Uterus (tissue), 2 donors: ENCODE measurements around the gene VSTM4.

Source experiments
- POLR2A ChIP-seq, 2 donors: fragments of 450-650 bp; IDR thresholded peaks; one replicate each; pipeline ENCODE4 v1.6.1; 2016; ENCODE audit warnings: antibody characterized with exemption in 2 of 2, mild to moderate bottlenecking in 1 of 2, moderate library complexity in 1 of 2
- TF ChIP-seq, protein P1 (sequence below), 4 experiments: fragments of 200-600 bp in 2 of 4; fragments of 450-650 bp in 2 of 4; sonication (generic) in 2 of 4; IDR thresholded peaks; one replicate each; pipeline ENCODE4 v1.5.1; 2016 to 2019; ENCODE audit warnings: antibody characterized with exemption in 4 of 4, mild to moderate bottlenecking in 2 of 4, moderate library complexity in 1 of 4

DNA sequence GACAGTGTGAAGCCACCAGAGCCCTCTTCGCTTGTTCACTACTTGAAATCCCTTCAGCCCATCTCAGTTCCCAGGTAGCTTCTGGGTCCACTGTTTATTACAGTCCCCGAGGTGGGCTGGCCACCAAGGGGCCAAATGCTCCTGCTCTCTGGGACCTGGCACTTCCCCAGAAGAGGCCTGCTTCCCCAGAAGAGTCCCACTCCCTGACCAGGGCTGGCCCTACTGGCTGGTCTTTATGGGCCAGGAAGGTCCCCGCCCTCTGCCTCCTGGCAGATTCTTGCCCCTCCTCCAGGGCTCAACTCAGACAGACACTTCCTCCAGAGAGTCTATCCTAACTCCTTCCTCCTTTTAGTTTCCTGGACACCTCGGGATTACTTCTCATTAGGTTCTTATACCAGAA lies 105.0 kb downstream of the VSTM4 start:
- TF ChIP-seq, protein P1, sequence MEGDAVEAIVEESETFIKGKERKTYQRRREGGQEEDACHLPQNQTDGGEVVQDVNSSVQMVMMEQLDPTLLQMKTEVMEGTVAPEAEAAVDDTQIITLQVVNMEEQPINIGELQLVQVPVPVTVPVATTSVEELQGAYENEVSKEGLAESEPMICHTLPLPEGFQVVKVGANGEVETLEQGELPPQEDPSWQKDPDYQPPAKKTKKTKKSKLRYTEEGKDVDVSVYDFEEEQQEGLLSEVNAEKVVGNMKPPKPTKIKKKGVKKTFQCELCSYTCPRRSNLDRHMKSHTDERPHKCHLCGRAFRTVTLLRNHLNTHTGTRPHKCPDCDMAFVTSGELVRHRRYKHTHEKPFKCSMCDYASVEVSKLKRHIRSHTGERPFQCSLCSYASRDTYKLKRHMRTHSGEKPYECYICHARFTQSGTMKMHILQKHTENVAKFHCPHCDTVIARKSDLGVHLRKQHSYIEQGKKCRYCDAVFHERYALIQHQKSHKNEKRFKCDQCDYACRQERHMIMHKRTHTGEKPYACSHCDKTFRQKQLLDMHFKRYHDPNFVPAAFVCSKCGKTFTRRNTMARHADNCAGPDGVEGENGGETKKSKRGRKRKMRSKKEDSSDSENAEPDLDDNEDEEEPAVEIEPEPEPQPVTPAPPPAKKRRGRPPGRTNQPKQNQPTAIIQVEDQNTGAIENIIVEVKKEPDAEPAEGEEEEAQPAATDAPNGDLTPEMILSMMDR (IDR thresholded peaks at IDR 0.05), result no peak
- no peak for TF ChIP-seq POLR2A (IDR thresholded peaks at IDR 0.05)
